Naive thymus-derived CD8-positive, alpha-beta T cell (primary cell): ENCODE results near the gene PDE8B. TPM values are rescaled to one million over a fixed set of nuclear protein-coding genes. Genes with fewer than 3 reads are reported as not detected.

ENCODE experiments used
- ATAC-seq, 2 donors: fragments of 150-1000 bp; cut with Tn5 transposase in 1 of 2; sonication (Bioruptor Pico), chemical (Tn5 transposase) in 1 of 2; 1 replicate in 1 of 2; 2 replicates in 1 of 2; pipeline ENCODE4 v1.10.0; 2021; ENCODE audit warnings: mild to moderate bottlenecking in 2 of 2, moderate library complexity in 2 of 2
- POLR2A ChIA-PET: fragments of 350-600 bp; sonication (Branson Sonifier 250); formaldehyde crosslinking; loops from one replicate; lab custom pipeline; 2021; ENCODE audit warnings: antibody characterized with exemption; lab: Charles Lee
- DNase-seq, 10 donors: peaks; one replicate each; pipeline versions ENCODE4 v3.0.0 to v3.0.0-alpha.2; 2020 to 2022
- H3K27ac Mint-ChIP-seq, 10 donors: one replicate each; pipeline ENCODE4 v1.8.0; 2020 to 2022; ENCODE audit warnings: mild to moderate bottlenecking in 10 of 10, mixed read lengths in 10 of 10, moderate library complexity in 4 of 10, inconsistent platforms in 1 of 10
- H3K27me3 Mint-ChIP-seq, 5 donors: one replicate each; pipeline ENCODE4 v1.8.0; 2021 to 2022; ENCODE audit warnings: mixed read lengths in 5 of 5
- H3K36me3 Mint-ChIP-seq, 3 donors: one replicate each; pipeline ENCODE4 v1.8.0; 2020 to 2022; ENCODE audit warnings: mixed read lengths in 3 of 3, mild to moderate bottlenecking in 2 of 3, inconsistent platforms in 1 of 3
- H3K4me1 Mint-ChIP-seq, 4 donors: one replicate each; pipeline ENCODE4 v1.8.0; 2021 to 2022; ENCODE audit warnings: mixed read lengths in 4 of 4
- H3K4me3 Mint-ChIP-seq, 10 donors: one replicate each; pipeline ENCODE4 v1.8.0; 2020 to 2022; ENCODE audit warnings: mild to moderate bottlenecking in 10 of 10, mixed read lengths in 10 of 10, moderate library complexity in 6 of 10, inconsistent platforms in 1 of 10
- H3K9me3 Mint-ChIP-seq, 9 donors: one replicate each; pipeline ENCODE4 v1.8.0; 2020 to 2022; ENCODE audit warnings: mixed read lengths in 9 of 9, mild to moderate bottlenecking in 3 of 9, inconsistent platforms in 1 of 9, moderate library complexity in 1 of 9
- polyA plus RNA-seq, 3 donors: library from polyadenylated mRNA; unstranded; fragments of 300-500 nt; fragmentation: Illumina TruSeq; gene quantifications; one replicate each; pipeline ENCODE4 v1.2.3, GENCODE V29; 2021
- total RNA-seq, 8 experiments: library from RNA in 2 of 8; stranded (reverse) in 2 of 8; gene quantifications; one replicate each; pipeline ENCODE4 v1.2.3 and lab custom pipeline; 2021 to 2026

Gene PDE8B
- total and polyA plus RNA-seq, 5 experiments from 2014 or later: 0.03 to 0.52 (median 0.12) TPM; not detected in 1

DNA sequence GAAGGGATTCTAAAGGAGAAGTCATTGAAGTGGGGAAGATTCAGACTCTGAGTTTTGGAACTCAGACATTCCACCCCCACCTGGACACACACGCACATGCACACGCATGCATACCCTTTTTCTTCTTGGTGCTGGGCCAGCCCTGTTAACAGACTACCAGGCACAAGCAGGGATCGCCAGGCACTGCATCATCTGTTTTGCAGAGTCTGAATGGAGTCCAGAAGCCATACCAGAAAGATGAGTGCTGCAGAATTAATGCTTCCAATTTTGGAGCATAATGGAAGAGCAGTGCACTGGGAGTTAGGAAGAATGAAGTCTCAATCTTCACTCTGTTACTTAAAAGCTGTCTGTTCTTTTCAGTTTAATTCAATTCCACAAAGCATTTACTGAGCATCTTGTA lies 95.5 kb downstream of the PDE8B start:
- Mint-ChIP-seq H3K4me1 (peaks cover 0 to 2% (median 0%) of the 10 kb centered on the region in 4 donors), H3K27ac (no peak overlapping the region), H3K27me3 (peaks cover 0 to 19% (median 0%) of the 10 kb centered on the region in 5 donors), H3K36me3 (no peaks in the 10 kb centered on the region), H3K9me3 (no peaks in the 10 kb centered on the region), H3K4me3 (no peak overlapping the region)
- DNase-seq: no peak
- POLR2A ChIA-PET: no interaction called here
- no peak for ATAC-seq

- H3K4me3 Mint-ChIP-seq: no peak overlapping the region
- ATAC-seq (no peak), DNase-seq (no peak)
- no peaks in the 10 kb centered on the region for H3K9me3 Mint-ChIP-seq
- peak overlapping the region in 1 of 10 donors; percentile 4 for H3K27ac Mint-ChIP-seq
- H3K4me1 Mint-ChIP-seq: peaks cover 0 to 2% (median 0%) of the 10 kb centered on the region in 4 donors
- H3K27me3 Mint-ChIP-seq: peaks cover 0 to 19% (median 0%) of the 10 kb centered on the region in 5 donors
- POLR2A ChIA-PET: no interaction called here
- no peaks in the 10 kb centered on the region for H3K36me3 Mint-ChIP-seq
Measured at GRCh38 chr5:77306531-77306930, 96.1 kb downstream of the PDE8B start.

GRCh38 chr5:77308154-77308960 lies 97.9 kb downstream of the PDE8B start:
- DNase-seq (no peak), ATAC-seq (no peak)
- POLR2A ChIA-PET: no interaction called here
- peaks cover 0 to 19% (median 0%) of the 10 kb centered on the region in 5 donors for H3K27me3 Mint-ChIP-seq
- H3K27ac Mint-ChIP-seq: no peak overlapping the region
- H3K36me3 Mint-ChIP-seq: no peaks in the 10 kb centered on the region
- H3K4me1 Mint-ChIP-seq: peaks cover 0 to 2% (median 0%) of the 10 kb centered on the region in 4 donors
- no peaks in the 10 kb centered on the region for H3K9me3 Mint-ChIP-seq
- H3K4me3 Mint-ChIP-seq: no peak overlapping the region

- peaks cover 0 to 19% (median 0%) of the 10 kb centered on the region in 5 donors for H3K27me3 Mint-ChIP-seq
- H3K4me1 Mint-ChIP-seq: peaks cover 0 to 2% (median 0%) of the 10 kb centered on the region in 4 donors
- ATAC-seq: no peak
- DNase-seq: no peak
- POLR2A ChIA-PET: no interaction called here
- H3K36me3 Mint-ChIP-seq: peaks cover 0 to 4% (median 0%) of the 10 kb centered on the region in 3 donors
- H3K9me3 Mint-ChIP-seq: peaks cover 0 to 5% (median 0%) of the 10 kb centered on the region in 9 donors
- no peak overlapping the region for H3K4me3 Mint-ChIP-seq
- no peak overlapping the region for H3K27ac Mint-ChIP-seq
Measured at GRCh38 chr5:77309140-77309539, 98.7 kb downstream of the PDE8B start.

DNA sequence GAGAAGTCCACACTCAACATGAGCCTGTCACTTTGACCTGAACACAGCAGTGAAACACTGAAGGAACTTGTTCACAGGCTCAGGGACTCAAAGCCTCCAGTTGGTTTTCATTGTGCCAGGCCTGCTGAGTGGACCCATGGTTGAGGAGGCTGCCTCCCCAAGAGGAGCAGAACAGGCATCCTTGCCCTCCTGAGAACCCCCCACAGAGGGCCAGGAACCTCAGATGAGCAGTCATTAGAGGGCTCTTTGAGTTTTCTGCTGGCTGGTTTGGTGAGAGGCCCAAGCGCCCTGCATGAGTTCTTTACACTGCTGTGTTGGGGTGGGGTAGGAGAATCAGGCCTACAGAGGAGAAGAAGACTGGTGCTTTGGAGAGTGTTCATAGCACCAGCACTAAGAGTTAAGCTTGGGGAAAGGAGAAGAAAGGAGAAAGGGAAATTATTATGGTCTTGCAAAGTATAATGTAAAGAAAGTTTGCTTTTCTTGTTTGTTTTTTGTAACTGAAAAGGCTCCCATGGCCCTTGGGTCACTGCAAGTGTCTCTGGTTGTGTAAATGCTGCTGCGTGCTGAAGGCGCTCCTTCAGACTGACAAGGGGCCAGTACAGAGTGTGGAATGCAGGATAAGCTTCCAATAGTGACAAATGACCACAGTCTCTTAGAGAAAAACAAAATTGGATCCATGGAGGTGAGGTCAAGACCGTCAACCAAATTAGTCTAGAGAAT lies 100.2 kb downstream of the PDE8B start:
- DNase-seq (no peak), ATAC-seq (no peak)
- peaks cover 0 to 5% (median 0%) of the 10 kb centered on the region in 3 donors for H3K36me3 Mint-ChIP-seq
- H3K27ac Mint-ChIP-seq: no peak overlapping the region
- peaks cover 0 to 10% (median 0%) of the 10 kb centered on the region in 5 donors for H3K27me3 Mint-ChIP-seq
- H3K4me1 Mint-ChIP-seq: no peaks in the 10 kb centered on the region
- POLR2A ChIA-PET: no interaction called here
- no peak overlapping the region for H3K4me3 Mint-ChIP-seq
- peaks cover 0 to 7% (median 0%) of the 10 kb centered on the region in 9 donors for H3K9me3 Mint-ChIP-seq

GRCh38 chr5:77311214-77311571 lies 100.7 kb downstream of the PDE8B start:
- Mint-ChIP-seq H3K27me3 (peaks cover 0 to 9% (median 0%) of the 10 kb centered on the region in 5 donors), H3K4me3 (no peak overlapping the region), H3K36me3 (peaks cover 0 to 5% (median 0%) of the 10 kb centered on the region in 3 donors), H3K27ac (no peak overlapping the region), H3K9me3 (peaks cover 0 to 7% (median 0%) of the 10 kb centered on the region in 9 donors), H3K4me1 (no peaks in the 10 kb centered on the region)
- DNase-seq: no peak
- POLR2A ChIA-PET: no interaction called here
- ATAC-seq: no peak

DNA sequence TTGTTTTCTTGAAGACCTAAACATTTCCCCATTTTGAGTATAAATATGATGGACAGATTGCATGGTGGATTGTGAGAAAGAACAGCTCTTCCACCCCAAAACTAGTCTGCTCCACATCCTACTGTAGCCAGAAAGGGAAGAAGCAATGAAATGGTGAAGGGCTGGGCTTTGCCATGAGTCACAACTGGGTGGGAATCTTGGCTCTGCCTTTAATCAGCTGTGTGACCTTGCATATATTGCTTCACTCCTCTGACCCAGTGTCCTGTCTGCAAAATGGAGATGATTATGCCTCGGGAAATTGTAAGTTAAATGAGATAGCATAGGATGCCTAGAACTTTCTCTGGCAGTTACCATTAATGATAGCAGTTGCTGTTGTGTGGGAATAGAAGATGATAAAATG lies 101.9 kb downstream of the PDE8B start:
- Mint-ChIP-seq H3K4me3 (no peak overlapping the region), H3K36me3 (peaks cover 0 to 5% (median 0%) of the 10 kb centered on the region in 3 donors), H3K9me3 (peaks cover 0 to 7% (median 0%) of the 10 kb centered on the region in 9 donors), H3K27ac (no peak overlapping the region), H3K27me3 (peaks cover 0 to 9% (median 2%) of the 10 kb centered on the region in 5 donors), H3K4me1 (no peaks in the 10 kb centered on the region)
- ATAC-seq (no peak), DNase-seq (no peak)
- POLR2A ChIA-PET: no interaction called here

DNA sequence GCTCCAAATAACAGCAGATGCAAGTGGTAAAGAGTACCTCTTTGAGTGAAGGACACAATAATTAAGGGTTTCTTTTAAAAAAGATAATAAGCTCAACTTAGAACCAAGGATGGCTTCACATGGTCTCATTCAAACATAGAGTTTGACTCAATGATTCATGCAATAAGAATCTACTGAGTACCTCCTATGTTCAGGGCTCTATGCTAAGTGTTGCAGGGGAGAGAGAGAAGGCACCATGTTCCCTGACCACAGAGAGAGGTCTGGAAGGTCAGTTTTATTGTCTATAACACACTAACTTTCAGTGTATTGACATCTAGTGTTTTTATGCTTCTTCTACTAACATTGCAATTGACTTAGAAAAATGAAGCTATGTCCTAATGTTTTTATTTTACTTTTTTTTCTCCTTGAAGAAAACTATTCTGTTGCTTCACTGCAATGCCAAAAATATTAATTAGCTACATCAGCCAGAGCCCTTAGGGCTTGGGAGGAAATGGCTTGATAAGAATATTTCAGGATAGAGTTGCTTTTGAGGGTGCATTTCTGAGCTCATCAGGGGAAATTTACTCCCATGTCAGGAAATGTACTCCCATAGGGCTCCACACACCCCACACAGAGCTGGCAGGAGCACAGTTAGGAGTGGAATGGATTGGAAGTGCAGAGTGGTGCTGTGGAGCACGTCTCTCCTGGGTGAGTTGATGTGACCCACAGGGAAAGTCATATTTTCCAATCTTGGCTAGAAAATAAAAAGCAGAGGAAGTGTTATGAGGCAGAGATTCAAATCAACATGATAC lies 106.6 kb downstream of the PDE8B start:
- Mint-ChIP-seq H3K36me3 (peaks cover 0 to 5% (median 0%) of the 10 kb centered on the region in 3 donors), H3K27me3 (peaks cover 0 to 3% (median 2%) of the 10 kb centered on the region in 5 donors), H3K4me3 (no peak overlapping the region), H3K9me3 (peaks cover 0 to 7% (median 0%) of the 10 kb centered on the region in 9 donors), H3K4me1 (no peaks in the 10 kb centered on the region), H3K27ac (no peak overlapping the region)
- ATAC-seq: no peak
- DNase-seq: no peak
- POLR2A ChIA-PET: no interaction called here

DNA sequence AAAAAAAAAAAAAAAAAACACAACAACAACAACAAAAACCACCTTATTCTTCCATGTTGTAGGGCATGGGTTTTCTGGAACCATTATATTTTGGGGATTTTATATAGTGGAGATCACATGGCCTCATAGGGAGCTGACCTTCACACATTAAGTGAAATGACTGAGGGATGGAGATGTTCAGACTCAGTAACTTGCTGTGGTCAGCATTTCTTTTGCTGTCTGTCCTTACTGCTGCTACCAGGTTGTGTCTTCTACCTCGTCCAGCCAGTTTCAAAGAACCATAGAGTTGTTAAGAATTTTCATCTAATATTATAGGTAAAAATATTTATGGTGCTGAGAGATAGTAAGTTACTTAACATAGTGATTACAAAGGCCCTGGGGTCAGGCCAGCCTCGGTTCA lies 107.6 kb downstream of the PDE8B start:
- Mint-ChIP-seq H3K27me3 (peaks cover 0 to 7% (median 4%) of the 10 kb centered on the region in 5 donors), H3K36me3 (peaks cover 0 to 5% (median 0%) of the 10 kb centered on the region in 3 donors), H3K4me1 (no peaks in the 10 kb centered on the region), H3K4me3 (no peak overlapping the region), H3K9me3 (peaks cover 0 to 7% (median 0%) of the 10 kb centered on the region in 9 donors), H3K27ac (no peak overlapping the region)
- no peak for ATAC-seq
- no peak for DNase-seq
- POLR2A ChIA-PET: no interaction called here

GRCh38 chr5:77319117-77319804 lies 108.8 kb downstream of the PDE8B start:
- no peaks in the 10 kb centered on the region for H3K4me1 Mint-ChIP-seq
- no peak overlapping the region for H3K27ac Mint-ChIP-seq
- H3K36me3 Mint-ChIP-seq: no peaks in the 10 kb centered on the region
- H3K4me3 Mint-ChIP-seq: no peak overlapping the region
- peaks cover 0 to 7% (median 4%) of the 10 kb centered on the region in 5 donors for H3K27me3 Mint-ChIP-seq
- POLR2A ChIA-PET: no interaction called here
- ATAC-seq (no peak), DNase-seq (no peak)
- peaks cover 0 to 1% (median 0%) of the 10 kb centered on the region in 9 donors for H3K9me3 Mint-ChIP-seq

DNA sequence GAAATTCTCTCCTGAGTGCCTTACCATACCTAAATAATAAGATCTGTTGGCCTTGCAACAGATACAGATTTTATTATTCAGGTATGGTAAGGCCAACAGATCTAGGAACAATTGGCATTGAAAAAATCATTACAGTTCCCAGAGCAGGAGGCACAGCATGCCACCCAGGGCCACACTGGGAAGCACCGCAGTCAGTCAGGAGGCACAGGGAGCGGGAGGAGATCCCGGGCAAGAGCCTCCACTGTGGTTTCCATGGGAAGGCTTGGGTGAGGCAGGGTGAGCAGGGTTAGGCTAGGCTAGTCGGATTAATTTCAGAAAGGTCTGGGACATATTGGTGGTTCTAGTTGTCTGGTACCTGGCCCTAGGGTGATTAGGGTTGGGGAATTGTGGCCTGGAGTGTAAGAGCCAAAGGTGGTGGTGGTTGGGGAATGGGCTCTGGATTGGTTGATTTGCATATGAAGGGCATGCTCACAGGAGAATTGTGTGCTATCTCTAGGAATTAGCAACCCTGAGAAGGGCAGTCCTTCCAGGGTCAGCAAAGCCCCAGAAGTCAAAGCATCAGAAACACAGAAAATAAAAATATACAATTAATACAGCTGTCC lies 111.4 kb downstream of the PDE8B start:
- H3K9me3 Mint-ChIP-seq: no peaks in the 10 kb centered on the region
- no peaks in the 10 kb centered on the region for H3K36me3 Mint-ChIP-seq
- no peaks in the 10 kb centered on the region for H3K4me1 Mint-ChIP-seq
- peaks cover 0 to 7% (median 4%) of the 10 kb centered on the region in 5 donors for H3K27me3 Mint-ChIP-seq
- H3K27ac Mint-ChIP-seq: no peak overlapping the region
- ATAC-seq (no peak), DNase-seq (no peak)
- H3K4me3 Mint-ChIP-seq: no peak overlapping the region
- POLR2A ChIA-PET: no interaction called here

DNA sequence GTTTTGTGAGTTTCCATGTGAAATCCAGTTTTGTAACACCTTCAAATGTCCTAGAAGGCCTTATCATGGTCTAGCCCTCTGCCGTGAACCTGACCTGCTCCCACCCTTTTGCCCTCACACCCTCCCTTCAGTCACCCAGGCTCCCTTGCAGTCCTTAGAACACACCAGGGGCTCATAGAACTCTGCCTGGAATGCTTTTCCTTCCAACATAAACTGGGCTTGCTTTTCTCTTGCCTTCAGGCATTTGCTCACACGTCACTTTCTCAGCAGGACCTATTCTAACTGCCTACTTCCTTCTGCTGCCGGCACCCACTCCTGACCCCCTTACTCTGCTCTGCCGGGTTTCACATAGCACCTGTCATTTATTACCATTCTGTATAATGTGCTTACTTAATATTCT lies 111.9 kb downstream of the PDE8B start:
- POLR2A ChIA-PET: no interaction called here
- Mint-ChIP-seq H3K36me3 (no peaks in the 10 kb centered on the region), H3K9me3 (no peaks in the 10 kb centered on the region), H3K27me3 (peaks cover 0 to 7% (median 3%) of the 10 kb centered on the region in 5 donors), H3K27ac (no peak overlapping the region), H3K4me3 (no peak overlapping the region), H3K4me1 (no peaks in the 10 kb centered on the region)
- DNase-seq: no peak
- no peak for ATAC-seq
